GM23338 (cell line): ENCODE data around the gene METTL2B. TPM values are rescaled to one million over a fixed set of nuclear protein-coding genes. Genes with fewer than 3 reads are reported as not detected.
"Not testable (repeated sequence)": the region's sequence is repeated elsewhere in the genome, so short reads cannot be mapped to it uniquely, and the experiment has no call there.

Experiments
- ATAC-seq: fragments of 200-7000 bp; cut with Tn5 transposase; 3 replicates; pipeline ENCODE4 v1.9.1; 2020
- DNase-seq: peaks from one replicate; pipeline ENCODE4 v3.0.0-alpha.2; 2015; ENCODE audit warnings: low spot score
- H2AFZ ChIP-seq: fragments of 200-600 bp; sonication (generic); 2 replicates; pipeline ENCODE4 v1.8.0; 2016; ENCODE audit warnings: antibody characterized with exemption, mild to moderate bottlenecking, moderate library complexity
- H3F3A ChIP-seq: fragments of 200-600 bp; sonication (generic); replicated peaks from 2 replicates; pipeline ENCODE4 v1.8.0; 2017; ENCODE audit warnings: antibody characterized with exemption, mixed run types, low read depth
- H3K27ac ChIP-seq: fragments of 200-600 bp; sonication (generic); 2 replicates; pipeline ENCODE4 v1.6.1; 2016; ENCODE audit warnings: low read depth
- H3K27me3 ChIP-seq: fragments of 200-600 bp; sonication (generic); 2 replicates; pipeline ENCODE4 v1.8.0; 2016; ENCODE audit warnings: mild to moderate bottlenecking, mixed run types, moderate library complexity; ENCODE audit not compliant: insufficient read depth
- H3K36me3 ChIP-seq: fragments of 200-600 bp; sonication (generic); 2 replicates; pipeline ENCODE4 v1.8.0; 2016; ENCODE audit warnings: mild to moderate bottlenecking; ENCODE audit not compliant: insufficient read depth
- H3K4me1 ChIP-seq: fragments of 200-600 bp; sonication (generic); 2 replicates; pipeline ENCODE4 v1.8.0; 2016; ENCODE audit warnings: mild to moderate bottlenecking, moderate library complexity; ENCODE audit not compliant: insufficient read depth
- H3K4me2 ChIP-seq: fragments of 200-600 bp; sonication (generic); 2 replicates; pipeline ENCODE4 v1.7.1; 2017; ENCODE audit warnings: mixed run types
- H3K4me3 ChIP-seq: fragments of 200-600 bp; sonication (generic); 2 replicates; pipeline ENCODE4 v1.6.1; 2016; ENCODE audit warnings: mixed run types
- H3K79me2 ChIP-seq: fragments of 200-600 bp; sonication (generic); replicated peaks from 2 replicates; pipeline ENCODE4 v1.8.0; 2017; ENCODE audit warnings: mild to moderate bottlenecking; ENCODE audit not compliant: insufficient read depth
- H3K9me2 ChIP-seq: fragments of 200-600 bp; sonication (generic); 2 replicates; pipeline ENCODE4 v1.8.0; 2017; ENCODE audit not compliant: insufficient read depth
- H4K20me1 ChIP-seq: fragments of 200-600 bp; sonication (generic); replicated peaks from 2 replicates; pipeline ENCODE4 v1.8.0; 2017; ENCODE audit warnings: mild to moderate bottlenecking; ENCODE audit not compliant: insufficient read depth
- H3K27ac Mint-ChIP-seq: 2 replicates; pipeline ENCODE4 v1.8.0; 2020; ENCODE audit warnings: inconsistent platforms, mild to moderate bottlenecking, moderate library complexity, mixed read lengths
- H3K27me3 Mint-ChIP-seq: 3 replicates; pipeline ENCODE4 v1.8.0; 2022; ENCODE audit warnings: low read depth, mild to moderate bottlenecking, moderate library complexity, mixed read lengths, inconsistent platforms; ENCODE audit not compliant: insufficient read depth, poor library complexity
- H3K36me3 Mint-ChIP-seq: 3 replicates; pipeline ENCODE4 v1.8.0; 2021; ENCODE audit warnings: low read depth, mild to moderate bottlenecking, inconsistent platforms, moderate library complexity, mixed read lengths
- H3K4me1 Mint-ChIP-seq: 3 replicates; pipeline ENCODE4 v1.8.0; 2020; ENCODE audit warnings: mild to moderate bottlenecking, inconsistent platforms, mixed read lengths
- H3K4me3 Mint-ChIP-seq: 3 replicates; pipeline ENCODE4 v1.8.0; 2021; ENCODE audit warnings: moderate library complexity, mild to moderate bottlenecking, inconsistent platforms, mixed read lengths
- H3K9me3 Mint-ChIP-seq: 3 replicates; pipeline ENCODE4 v1.8.0; 2020; ENCODE audit warnings: moderate library complexity, mild to moderate bottlenecking, inconsistent platforms, mixed read lengths
- polyA plus RNA-seq: library from polyadenylated mRNA; unstranded; fragments of >200 nt; fragmentation: Nextera tagmentation; extraction: Ambion mirVana; gene quantifications from 2 replicates; pipeline ENCODE4 v1.2.1, GENCODE V29; 2016
- total RNA-seq: library from RNA; depleted of rRNA; stranded (reverse); fragments of >200 nt; shearing (Covaris generic); gene quantifications from 2 replicates; pipeline ENCODE4 v1.2.3, GENCODE V29; 2014

Gene METTL2B
- total and polyA plus RNA-seq, 2 experiments from 2014 or later = 21.2 to 48.3 TPM

DNA sequence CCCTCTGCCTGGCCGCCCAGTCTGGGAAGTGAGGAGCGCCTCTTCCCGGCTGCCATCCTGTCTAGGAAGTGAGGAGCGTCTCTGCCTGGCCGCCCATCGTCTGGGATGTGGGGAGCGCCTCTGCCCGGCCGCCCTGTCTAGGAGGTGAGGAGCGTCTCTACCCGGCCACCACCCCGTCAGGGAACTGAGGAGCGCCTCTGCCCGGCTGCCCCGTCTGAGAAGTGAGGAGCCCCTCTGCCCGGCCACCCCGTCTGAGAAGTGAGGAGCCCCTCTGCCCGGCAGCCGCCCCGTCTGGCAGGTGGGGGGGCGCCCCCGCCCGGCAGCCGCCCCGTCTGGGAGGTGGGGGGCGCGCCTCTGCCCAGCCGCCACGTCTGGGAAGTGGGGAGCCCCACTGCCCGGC lies 13.2 kb upstream of the METTL2B start:
- not testable (repeated sequence) for H3K9me3 Mint-ChIP-seq, H3K4me1 ChIP-seq, H3K4me2 ChIP-seq, H3K9me2 ChIP-seq, H2AFZ ChIP-seq, H3K27ac Mint-ChIP-seq, ATAC-seq, H3F3A ChIP-seq, H3K27me3 ChIP-seq, DNase-seq, H3K4me3 Mint-ChIP-seq, H4K20me1 ChIP-seq, H3K4me3 ChIP-seq, H3K27ac ChIP-seq, H3K36me3 ChIP-seq, H3K27me3 Mint-ChIP-seq
- Mint-ChIP-seq H3K4me1 (peaks cover 13% of the 10 kb centered on the region), H3K36me3 (peaks cover 32% of the 10 kb centered on the region)
- peaks cover 23% of the 10 kb centered on the region for H3K79me2 ChIP-seq

- not testable (repeated sequence) for H3K9me2 ChIP-seq, H3K27me3 Mint-ChIP-seq, ATAC-seq, H3K4me3 ChIP-seq, H3K27ac ChIP-seq, H3K9me3 Mint-ChIP-seq, H3K27ac Mint-ChIP-seq, DNase-seq, H3K4me1 ChIP-seq, H3K4me1 Mint-ChIP-seq, H3F3A ChIP-seq, H4K20me1 ChIP-seq, H3K4me3 Mint-ChIP-seq, H3K27me3 ChIP-seq, H3K4me2 ChIP-seq, H2AFZ ChIP-seq, H3K36me3 ChIP-seq
- H3K36me3 Mint-ChIP-seq = peaks cover 26% of the 10 kb centered on the region
- H3K79me2 ChIP-seq = peaks cover 23% of the 10 kb centered on the region
Observed at GRCh38 chr7:128463933-128464332, 12.6 kb upstream of the METTL2B start.

DNA sequence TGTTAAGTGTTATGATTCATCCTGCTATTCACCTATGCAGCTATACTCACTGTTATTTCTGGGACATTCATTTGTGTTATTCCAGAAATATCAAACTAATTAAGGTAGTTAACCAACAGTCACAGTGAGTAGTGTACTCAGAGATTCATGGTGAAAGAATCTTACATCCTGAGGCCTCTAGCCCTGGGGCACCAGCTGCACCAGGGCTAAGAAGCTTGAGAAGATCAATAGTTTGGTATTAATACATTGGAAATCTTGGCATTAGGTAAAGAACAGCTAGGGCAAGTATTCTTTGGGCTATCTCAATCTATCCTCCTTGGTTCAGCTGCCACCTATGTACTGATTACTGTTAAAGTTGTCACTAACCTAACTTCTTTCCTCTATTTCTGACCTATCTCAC lies 9.7 kb upstream of the METTL2B start:
- not testable (repeated sequence) for DNase-seq, H3K4me1 ChIP-seq, H3K4me2 ChIP-seq, H3K4me3 Mint-ChIP-seq, H3K36me3 ChIP-seq, H3K79me2 ChIP-seq, H4K20me1 ChIP-seq, H3K27me3 Mint-ChIP-seq, H3K9me3 Mint-ChIP-seq, H3K4me1 Mint-ChIP-seq, H3F3A ChIP-seq, H3K27ac Mint-ChIP-seq, ATAC-seq, H3K27me3 ChIP-seq, H3K4me3 ChIP-seq, H2AFZ ChIP-seq, H3K9me2 ChIP-seq, H3K27ac ChIP-seq
- H3K36me3 Mint-ChIP-seq = peaks cover 21% of the 10 kb centered on the region

- Mint-ChIP-seq H3K27ac (peak overlapping the region; percentile 98), H3K4me1 (peaks cover 12% of the 10 kb centered on the region), H3K4me3 (peak overlapping the region; percentile 98), H3K36me3 (peaks cover 41% of the 10 kb centered on the region)
- not testable (repeated sequence) for H3K9me3 Mint-ChIP-seq, H3F3A ChIP-seq, ATAC-seq, DNase-seq, H2AFZ ChIP-seq, H3K9me2 ChIP-seq, H3K36me3 ChIP-seq, H3K4me1 ChIP-seq, H3K27me3 ChIP-seq, H3K27me3 Mint-ChIP-seq
- peak overlapping the region; percentile 97 for H3K4me3 ChIP-seq
- peak overlapping the region; percentile 95 for H3K27ac ChIP-seq
- H3K4me2 ChIP-seq = peak overlapping the region; percentile 100
- peaks cover 24% of the 10 kb centered on the region for H3K79me2 ChIP-seq
- peaks cover 14% of the 10 kb centered on the region; the same call in 1 of the 2 replicates for H4K20me1 ChIP-seq
Observed at GRCh38 chr7:128477336-128477690, 765 bp downstream of the METTL2B start.

- not testable (repeated sequence) for H3K4me1 ChIP-seq, H3K27me3 ChIP-seq, H3K27ac ChIP-seq, H3K9me2 ChIP-seq, H3K4me3 ChIP-seq, H3K9me3 Mint-ChIP-seq, H3F3A ChIP-seq, H2AFZ ChIP-seq, H3K27ac Mint-ChIP-seq, H3K4me3 Mint-ChIP-seq, H3K36me3 ChIP-seq, ATAC-seq, H3K4me2 ChIP-seq, DNase-seq
- Mint-ChIP-seq H3K27me3 (peaks cover 14% of the 10 kb centered on the region), H3K4me1 (peaks cover 12% of the 10 kb centered on the region), H3K36me3 (peaks cover 49% of the 10 kb centered on the region)
- peaks cover 24% of the 10 kb centered on the region for H3K79me2 ChIP-seq
- H4K20me1 ChIP-seq = peaks cover 14% of the 10 kb centered on the region; the same call in 1 of the 2 replicates
Observed at GRCh38 chr7:128479082-128479481, 2.5 kb downstream of the METTL2B start.

GRCh38 chr7:128488134-128488533 lies 11.6 kb downstream of the METTL2B start:
- DNase-seq, H3K4me3 Mint-ChIP-seq, H3K27ac Mint-ChIP-seq, H3K27me3 Mint-ChIP-seq, H3K36me3 ChIP-seq, H4K20me1 ChIP-seq, ATAC-seq, H3K4me1 ChIP-seq, H3K9me3 Mint-ChIP-seq, H3F3A ChIP-seq, H3K4me2 ChIP-seq, H3K9me2 ChIP-seq, H3K4me1 Mint-ChIP-seq, H3K79me2 ChIP-seq, H3K27me3 ChIP-seq, H3K27ac ChIP-seq, H2AFZ ChIP-seq, H3K4me3 ChIP-seq: not testable (repeated sequence)
- peaks cover 51% of the 10 kb centered on the region for H3K36me3 Mint-ChIP-seq
